CD4-positive, alpha-beta T cell treated with Interleukin-17A for 1 hour (primary cell): ENCODE results near the gene CERKL.
"Not testable (repeated sequence)": the region's sequence is repeated elsewhere in the genome, so short reads cannot be mapped to it uniquely, and the experiment has no call there.

ENCODE experiments used
- DNase-seq: peaks from one replicate; pipeline ENCODE4 v3.0.0-alpha.2; 2020

CERKL gene

DNA sequence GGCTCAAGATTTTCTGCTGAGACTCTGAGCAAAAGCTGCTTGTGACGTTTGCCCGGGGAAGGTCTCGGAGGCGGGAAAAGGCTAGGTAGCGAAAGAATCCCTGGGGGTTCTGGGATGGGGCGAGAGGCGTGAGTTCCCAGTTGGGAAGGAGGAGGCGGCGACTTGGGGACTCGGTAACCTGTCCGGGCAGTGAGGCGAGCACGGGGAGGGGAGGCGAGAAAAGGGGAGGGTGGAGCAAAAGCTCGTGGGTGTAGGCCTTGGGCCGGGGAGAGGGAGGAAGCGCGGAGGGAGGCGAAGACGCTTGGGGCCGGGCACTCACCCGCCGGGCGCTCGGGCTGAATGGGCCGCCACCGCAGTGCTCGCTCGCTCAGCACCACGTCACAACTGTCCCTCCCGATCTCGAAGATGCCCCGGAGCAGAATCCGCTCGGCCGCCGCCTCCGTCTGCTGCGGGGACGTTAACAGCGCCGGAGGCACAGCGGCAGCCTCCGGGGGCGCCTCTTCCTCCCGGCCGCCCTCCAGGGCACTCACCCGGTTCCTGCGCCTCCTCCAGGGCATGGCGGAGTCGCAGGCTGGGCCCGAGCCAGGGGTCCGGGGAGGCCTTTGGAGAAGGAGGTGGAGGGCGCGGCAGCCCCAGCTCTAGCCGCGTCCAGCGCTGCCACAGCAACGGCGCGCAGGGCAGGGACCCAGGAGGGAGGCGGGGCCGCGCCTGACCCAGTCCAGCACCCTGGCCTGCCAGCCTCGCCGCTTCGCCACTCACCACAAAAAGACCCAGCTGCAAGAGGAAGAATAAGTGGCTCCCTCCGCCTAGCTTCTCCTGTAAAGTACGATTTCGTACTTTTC is at the start of gene CERKL:
CERKL (minus strand) TSS at position 656 of the 842 bp plus-strand sequence; CDS start at position 557, 99 bp downstream.
- no peak for DNase-seq

DNA sequence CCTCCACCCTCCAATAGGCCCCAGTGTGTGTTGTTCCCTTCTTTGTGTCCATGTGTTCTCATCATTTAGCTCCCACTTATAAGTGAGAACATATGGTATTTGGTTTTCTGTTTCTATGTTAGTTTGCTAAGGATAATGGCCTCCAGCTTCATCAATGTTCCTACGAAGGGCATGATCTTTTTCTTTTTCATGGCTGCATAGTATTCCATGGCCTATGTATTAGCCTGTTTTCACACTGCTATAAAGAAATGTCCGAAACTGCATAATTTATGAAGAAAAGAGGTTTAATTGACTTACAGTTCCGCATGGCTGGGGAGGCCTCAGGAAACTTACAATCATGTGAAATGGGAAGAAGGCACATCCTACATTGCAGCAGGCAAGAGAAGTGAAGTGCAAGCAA is 45.6 kb upstream of the CERKL start:
- not testable (repeated sequence) for DNase-seq

- no peak for DNase-seq
Measured at GRCh38 chr2:181698223-181698622, 41.3 kb upstream of the CERKL start.

DNA sequence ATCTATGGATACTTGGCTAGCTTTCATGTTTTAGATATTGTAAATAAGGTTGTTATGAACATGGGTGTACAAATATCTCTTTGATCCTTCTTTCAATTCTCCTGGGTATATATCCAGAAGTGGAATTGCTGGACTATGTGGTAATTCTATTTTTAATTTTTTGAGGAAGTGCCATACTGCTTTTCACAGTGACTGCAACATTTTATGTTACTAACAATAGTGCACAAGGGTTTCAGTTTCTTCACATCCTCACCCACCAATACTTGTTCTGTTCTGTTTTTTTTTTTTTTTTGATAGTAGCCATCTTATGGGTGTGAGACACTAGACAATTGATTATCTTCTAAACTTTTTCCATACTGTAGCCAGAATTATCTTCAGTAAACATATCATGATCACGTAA is 40.7 kb upstream of the CERKL start:
- DNase-seq: no peak

DNA sequence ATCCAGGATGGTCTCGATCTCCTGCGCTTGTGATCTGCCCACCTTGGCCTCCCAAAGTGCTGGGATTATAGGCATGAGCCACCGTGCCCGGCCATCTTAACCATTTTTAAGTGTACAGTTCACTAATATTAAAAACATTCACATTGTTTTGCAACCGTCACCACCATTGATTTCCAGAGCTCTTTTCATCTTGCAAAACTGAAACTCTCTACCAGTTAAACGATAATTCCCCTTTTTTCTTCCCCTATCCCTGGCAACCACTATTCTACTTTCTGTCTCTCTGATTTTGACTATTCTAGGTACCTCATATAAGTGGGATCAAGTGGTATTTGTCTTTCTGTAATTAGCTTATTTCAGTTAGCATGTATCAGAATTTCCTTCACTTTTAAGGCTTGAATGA is 40.2 kb upstream of the CERKL start:
- no peak for DNase-seq

DNA sequence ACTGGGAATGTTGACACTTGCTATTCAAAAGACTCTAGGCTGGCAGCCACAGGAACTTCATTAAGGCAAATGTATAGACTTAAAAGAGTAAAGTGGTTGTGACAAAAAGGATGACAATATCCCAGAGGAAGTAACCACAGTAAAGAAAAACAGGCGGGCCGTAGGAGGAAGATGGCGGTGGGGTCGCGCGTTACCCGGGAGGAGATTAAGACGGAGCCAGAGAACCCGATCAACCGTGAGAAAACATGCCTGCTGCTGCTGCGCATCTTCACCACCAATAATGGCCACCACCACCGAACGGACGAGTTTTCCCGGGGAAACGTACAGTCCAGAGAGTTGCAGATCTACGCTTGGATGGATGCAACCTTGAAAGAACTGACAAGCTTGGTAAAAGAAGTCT is 37.4 kb upstream of the CERKL start:
- DNase-seq: no peak

- DNase-seq: no peak
Measured at GRCh38 chr2:181690860-181691259, 34.0 kb upstream of the CERKL start.

GRCh38 chr2:181686576-181687185 is 29.8 kb upstream of the CERKL start:
- no peak for DNase-seq

GRCh38 chr2:181685150-181685688 is 28.3 kb upstream of the CERKL start:
- no peak for DNase-seq

DNA sequence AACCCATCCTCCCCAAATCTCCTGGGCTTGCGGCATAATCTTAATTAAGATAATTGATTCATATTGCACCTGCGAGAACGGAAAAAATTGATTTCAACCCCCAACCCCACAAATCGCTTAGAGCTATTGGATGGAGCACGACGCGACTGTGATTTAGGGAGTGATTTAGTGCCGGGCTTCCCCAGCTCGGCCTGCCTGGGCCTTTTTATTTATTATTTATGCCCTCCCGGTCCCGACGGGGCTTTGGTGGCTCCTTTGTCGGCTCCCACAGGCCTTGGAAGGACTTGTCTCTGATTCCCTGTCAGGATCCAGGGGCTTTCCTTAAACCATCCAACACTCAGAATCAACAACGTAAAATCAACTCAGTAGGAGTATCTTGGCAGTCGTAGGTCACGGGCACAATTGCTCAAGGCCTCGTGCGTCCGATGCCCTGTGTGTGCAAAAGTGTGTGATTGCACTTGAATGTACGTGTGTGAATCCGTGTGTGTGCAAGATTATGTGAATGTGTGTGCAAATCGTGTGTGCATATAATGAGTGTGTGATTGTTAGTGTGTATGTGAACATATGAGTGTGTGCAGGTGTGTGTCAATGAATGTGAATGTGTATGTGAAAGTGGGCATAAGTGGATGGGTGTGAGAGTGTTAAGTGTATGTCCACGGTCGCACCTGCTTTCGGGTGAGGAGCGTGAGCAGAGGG is 27.7 kb upstream of the CERKL start:
- no peak for DNase-seq

- DNase-seq: no peak
Measured at GRCh38 chr2:181683518-181684453, 26.9 kb upstream of the CERKL start.

DNA sequence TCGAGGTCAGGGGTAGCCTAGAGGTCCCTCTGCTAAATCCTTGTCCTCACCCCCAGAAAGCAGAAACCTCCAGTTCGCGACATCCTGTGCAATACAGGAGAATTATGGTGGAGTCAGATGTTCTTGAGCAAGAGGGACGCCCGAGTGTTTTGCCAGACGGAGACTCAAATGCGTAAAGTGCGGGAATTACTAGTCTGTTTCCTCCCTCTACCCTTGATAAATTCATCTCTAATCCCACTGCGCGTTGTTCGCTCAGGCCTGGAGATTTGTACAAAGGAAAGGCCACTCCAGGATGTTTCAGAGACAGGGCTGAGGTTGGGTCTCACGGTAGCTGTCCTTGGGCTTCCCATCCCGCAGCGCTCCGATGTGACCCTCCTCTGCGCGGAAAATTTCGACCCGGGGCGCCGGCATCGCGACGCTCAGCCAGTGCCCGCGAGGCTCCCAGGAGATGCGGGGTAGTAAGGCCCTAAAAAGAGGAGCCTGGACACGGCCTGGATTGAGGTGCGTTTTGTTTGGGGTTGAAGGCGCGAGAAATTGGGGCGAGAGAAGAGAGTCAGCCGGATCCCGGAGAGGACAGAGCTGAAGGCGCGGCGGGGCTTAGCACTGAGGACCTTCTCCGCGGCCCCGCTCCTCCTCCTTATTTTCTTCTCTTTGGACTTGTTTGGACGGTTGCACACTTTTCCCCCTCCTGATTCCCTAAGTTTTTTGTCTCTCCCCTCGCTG is 26.1 kb upstream of the CERKL start:
- DNase-seq: no peak

DNA sequence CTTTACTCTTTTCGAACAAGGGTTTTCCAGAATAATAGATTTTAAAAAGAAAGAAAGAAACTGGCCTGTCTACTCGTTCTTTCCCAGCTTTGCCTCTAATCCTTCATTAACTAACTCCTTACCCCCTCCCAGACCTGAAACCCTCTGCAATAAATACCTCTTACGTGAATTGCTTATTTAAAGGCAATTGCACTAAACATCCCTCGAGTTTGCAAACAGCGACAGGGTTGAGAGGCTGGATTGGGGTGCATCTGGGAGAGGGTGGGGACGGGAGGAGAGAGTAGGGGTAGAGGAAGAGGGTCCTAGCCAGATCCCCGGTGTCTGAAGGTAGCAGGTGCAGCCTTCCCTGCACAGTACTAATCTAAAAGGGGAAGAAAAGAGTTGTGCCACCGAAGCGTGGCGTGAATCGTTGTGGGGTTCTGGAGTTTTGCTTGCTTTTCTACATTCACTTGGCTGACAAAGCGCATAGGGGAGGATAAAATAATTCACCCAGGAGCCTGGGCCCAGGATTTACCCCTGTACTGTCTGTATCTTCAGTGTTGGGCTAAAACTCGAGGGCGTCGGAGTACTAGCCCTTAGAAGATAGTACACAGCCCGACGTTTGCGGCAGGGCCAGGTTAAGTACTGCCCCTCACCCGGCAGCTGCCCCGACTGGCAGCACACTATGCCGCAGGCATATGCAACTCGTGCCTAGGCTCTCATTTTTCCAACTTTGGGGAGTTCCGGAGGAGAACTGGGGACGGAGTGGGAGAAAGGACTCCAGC is 25.3 kb upstream of the CERKL start:
- no peak for DNase-seq

GRCh38 chr2:181680937-181681811 is 24.3 kb upstream of the CERKL start:
- no peak for DNase-seq

DNA sequence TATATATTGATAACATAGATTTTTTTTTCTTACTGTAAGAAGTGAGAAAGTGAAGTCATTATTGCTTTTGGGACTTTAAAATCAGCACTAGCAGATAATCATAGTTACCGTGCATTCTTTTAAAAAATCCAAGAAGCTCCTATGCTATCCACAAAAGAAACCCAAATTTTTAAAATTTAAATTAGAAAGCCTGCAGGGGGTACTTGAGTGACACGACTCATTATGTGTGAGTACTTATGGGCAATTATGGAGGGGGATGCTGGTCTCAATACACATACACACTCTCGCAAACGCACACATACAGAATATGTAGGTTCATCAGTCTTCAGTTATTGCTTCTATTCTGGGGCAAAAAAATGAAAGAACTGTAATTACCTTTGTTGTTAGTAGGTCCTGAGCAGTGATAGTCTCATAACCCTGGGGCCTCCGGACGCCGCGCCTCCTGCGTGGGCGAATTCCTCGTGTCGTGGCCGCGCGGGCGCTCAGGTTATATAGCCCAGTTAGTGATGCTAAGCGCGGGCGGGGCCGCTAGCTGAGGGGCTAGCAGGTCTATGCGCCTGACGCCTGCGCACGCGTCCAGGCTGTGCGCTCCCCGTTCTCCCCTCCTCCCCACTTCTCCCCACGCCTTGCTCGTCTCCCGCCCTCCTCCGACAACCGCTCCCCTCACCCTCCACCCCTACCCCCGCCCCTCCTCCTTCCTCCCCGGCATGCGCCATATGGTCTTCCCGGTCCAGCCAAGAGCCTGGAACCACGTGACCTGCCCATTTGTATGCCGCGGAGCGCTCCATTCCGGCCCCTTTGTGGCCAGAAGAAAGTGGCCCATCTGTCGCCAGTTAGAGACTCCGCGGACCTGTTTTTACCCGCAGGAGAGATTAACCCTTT is 23.4 kb upstream of the CERKL start, which contains the start of gene NEUROD1:
NEUROD1 (minus strand) TSS at position 463 of the 882 bp plus-strand sequence. CDS start 1,657 bp downstream, outside the sequence.
- DNase-seq: no peak

DNA sequence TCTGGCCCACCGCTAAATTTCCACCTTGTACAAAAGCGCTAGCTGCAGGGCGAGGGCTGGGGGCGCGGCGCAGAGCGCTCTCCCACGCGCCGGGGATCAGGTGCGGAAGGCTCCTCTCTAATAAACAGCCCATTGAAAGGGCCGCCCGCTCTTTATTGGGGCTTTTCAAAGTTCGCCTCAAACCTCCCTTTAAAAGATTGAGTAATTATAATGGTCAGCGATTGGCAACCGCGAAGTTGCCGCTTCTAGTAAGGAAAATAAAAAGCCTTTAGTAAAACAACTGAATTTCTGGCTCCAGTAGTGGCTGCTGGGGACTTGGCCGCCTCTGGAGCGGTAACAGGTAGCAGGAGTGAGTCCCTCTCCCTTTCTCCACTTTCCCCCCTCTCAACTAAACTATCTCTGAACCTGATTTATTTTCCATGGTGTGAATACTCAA is 22.7 kb upstream of the CERKL start:
- DNase-seq: no peak

- no peak for DNase-seq
Measured at GRCh38 chr2:181678861-181679543, 22.1 kb upstream of the CERKL start.
